Left lung (tissue), 10 donors: Measurements from ENCODE around the gene ARHGDIG. TPM values are rescaled to one million over a fixed set of nuclear protein-coding genes. Genes with fewer than 3 reads are reported as not detected.

ENCODE experiments used
- ATAC-seq: fragments of 200-7000 bp; cut with Tn5 transposase; one replicate; pipeline ENCODE4 v1.9.1; 2020; ENCODE audit warnings: moderate library complexity
- DNase-seq, 4 donors: peaks; one replicate each; pipeline ENCODE4 v3.0.0-alpha.2; 2013 to 2020
- H3K27ac ChIP-seq, 2 donors: fragments of 200-600 bp; sonication (generic) in 1 of 2; one replicate each; pipeline versions ENCODE4 v1.5.0 to v1.8.0; 2020 to 2021
- H3K27me3 ChIP-seq, 2 donors: fragments of 200-600 bp; sonication (generic) in 1 of 2; one replicate each; pipeline versions ENCODE4 v1.5.0 to v1.8.0; 2020 to 2021
- H3K36me3 ChIP-seq, 2 donors: fragments of 200-600 bp; sonication (generic) in 1 of 2; one replicate each; pipeline versions ENCODE4 v1.5.0 to v1.8.0; 2020 to 2021
- H3K4me1 ChIP-seq, 2 donors: fragments of 200-600 bp; one replicate each; pipeline ENCODE4 v1.8.0; 2021
- H3K4me3 ChIP-seq, 2 donors: fragments of 200-600 bp; sonication (generic) in 1 of 2; one replicate each; pipeline versions ENCODE4 v1.5.0 to v1.8.0; 2020 to 2021; ENCODE audit warnings: mild to moderate bottlenecking in 1 of 2
- H3K9me3 ChIP-seq, 2 donors: fragments of 200-600 bp; sonication (generic) in 1 of 2; one replicate each; pipeline versions ENCODE4 v1.5.0 to v1.8.0; 2020 to 2021
- intact Hi-C, 2 donors: fragments of 100-400 bp; cut with DNase I; formaldehyde crosslinking; loops; one replicate each; pipeline versions ENCODE4 v1.11.2 to v1.14.2; 2022
- polyA plus RNA-seq, 6 donors: library from polyadenylated mRNA; unstranded; fragments of 120-200 nt; gene quantifications; one replicate each; pipeline ENCODE4 v1.2.1, GENCODE V29; 2013; ENCODE audit not compliant: insufficient read length in 6 of 6
- total RNA-seq, 2 donors: library from RNA; stranded (reverse); fragmentation: NEBNext Ultra II Directional; extraction: Animal tissue kit (Norgen Biotek cat#: 25700); gene quantifications; one replicate each; pipeline ENCODE4 v1.2.1, GENCODE V29; 2021
- TF ChIP-seq, protein P1 (sequence below), 2 donors: fragments of 200-600 bp; sonication (generic) in 1 of 2; IDR thresholded peaks; one replicate each; pipeline versions ENCODE4 v1.5.0 to v1.8.0; 2021; ENCODE audit warnings: antibody characterized with exemption in 2 of 2
- donor health status: DM: no; HTN: yes; CAD: no.
- donor health status: DM: no; HTN: no; CAD: no.

Gene ARHGDIG
- total and polyA plus RNA-seq, 8 donors: 0.52 to 2.6 (median 1.0) TPM; not detected in 1

DNA sequence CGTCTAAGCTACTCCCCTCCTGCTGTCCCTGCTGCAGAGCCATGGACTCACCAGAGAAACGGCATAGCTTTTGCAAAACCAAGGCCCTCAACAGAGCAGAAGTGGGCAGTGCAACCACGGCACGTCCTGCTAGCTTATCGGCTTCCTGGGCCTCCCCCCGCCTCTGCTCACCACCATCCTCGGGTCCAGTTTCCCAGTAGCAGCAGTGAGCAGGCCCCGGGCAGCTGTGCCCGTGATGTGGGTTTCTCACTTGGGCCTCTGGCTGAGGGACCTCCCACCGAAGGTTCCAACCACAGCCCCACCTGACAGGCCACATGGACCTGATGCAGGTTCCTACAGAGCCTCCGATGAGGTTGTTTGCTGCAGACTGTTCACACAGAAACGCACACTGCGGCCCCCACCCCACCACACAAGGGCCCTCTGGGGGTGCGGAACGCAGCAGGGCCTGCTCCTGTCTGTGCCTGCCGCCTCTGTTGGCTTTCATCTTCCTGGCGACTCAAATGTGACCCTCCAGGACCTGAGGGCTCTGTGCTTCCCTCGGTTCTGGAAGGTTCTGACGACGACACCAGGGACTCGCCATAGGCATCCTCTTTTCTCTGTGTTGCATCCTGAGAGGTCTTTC lies 27.4 kb downstream of the ARHGDIG start:
- Histone ChIP-seq H3K4me3 (no peak overlapping the region), H3K27ac (no peak overlapping the region), H3K9me3 (no peaks in the 10 kb centered on the region), H3K4me1 (no peaks in the 10 kb centered on the region), H3K27me3 (no peaks in the 10 kb centered on the region), H3K36me3 (peaks cover 0 to 92% of the 10 kb centered on the region in 2 donors)
- ATAC-seq (no peak), DNase-seq (no peak)
- TF ChIP-seq, protein P1, sequence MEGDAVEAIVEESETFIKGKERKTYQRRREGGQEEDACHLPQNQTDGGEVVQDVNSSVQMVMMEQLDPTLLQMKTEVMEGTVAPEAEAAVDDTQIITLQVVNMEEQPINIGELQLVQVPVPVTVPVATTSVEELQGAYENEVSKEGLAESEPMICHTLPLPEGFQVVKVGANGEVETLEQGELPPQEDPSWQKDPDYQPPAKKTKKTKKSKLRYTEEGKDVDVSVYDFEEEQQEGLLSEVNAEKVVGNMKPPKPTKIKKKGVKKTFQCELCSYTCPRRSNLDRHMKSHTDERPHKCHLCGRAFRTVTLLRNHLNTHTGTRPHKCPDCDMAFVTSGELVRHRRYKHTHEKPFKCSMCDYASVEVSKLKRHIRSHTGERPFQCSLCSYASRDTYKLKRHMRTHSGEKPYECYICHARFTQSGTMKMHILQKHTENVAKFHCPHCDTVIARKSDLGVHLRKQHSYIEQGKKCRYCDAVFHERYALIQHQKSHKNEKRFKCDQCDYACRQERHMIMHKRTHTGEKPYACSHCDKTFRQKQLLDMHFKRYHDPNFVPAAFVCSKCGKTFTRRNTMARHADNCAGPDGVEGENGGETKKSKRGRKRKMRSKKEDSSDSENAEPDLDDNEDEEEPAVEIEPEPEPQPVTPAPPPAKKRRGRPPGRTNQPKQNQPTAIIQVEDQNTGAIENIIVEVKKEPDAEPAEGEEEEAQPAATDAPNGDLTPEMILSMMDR (IDR thresholded peaks at IDR 0.05): no peak
- intact Hi-C loops: no loop called here

DNA sequence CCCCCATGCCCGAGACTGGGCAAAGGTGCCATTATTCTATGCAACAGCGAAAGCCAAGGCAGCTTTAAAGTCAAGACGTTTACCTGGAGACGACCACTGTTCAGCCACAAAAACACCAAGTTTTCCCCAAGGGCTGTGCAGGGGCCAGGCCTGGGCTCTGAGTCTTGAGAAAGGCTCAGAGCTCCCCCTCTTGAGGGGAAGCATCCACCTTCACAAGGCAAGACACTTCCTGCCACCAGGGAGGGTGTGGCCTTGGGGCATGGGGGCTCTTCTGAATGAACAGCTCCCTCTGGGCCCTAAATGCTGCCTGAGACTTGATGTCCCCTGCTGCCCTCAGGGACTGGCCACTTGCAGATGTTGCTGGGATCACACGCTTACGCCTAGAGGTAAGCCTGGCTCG lies 29.1 kb downstream of the ARHGDIG start:
- Histone ChIP-seq H3K36me3 (peaks cover 0 to 92% of the 10 kb centered on the region in 2 donors), H3K9me3 (no peaks in the 10 kb centered on the region), H3K4me1 (no peaks in the 10 kb centered on the region), H3K4me3 (no peak overlapping the region), H3K27ac (no peak overlapping the region), H3K27me3 (no peaks in the 10 kb centered on the region)
- TF ChIP-seq, protein P1 (IDR thresholded peaks at IDR 0.05): no peak
- intact Hi-C loops: no loop called here
- ATAC-seq: no peak
- DNase-seq: no peak

DNA sequence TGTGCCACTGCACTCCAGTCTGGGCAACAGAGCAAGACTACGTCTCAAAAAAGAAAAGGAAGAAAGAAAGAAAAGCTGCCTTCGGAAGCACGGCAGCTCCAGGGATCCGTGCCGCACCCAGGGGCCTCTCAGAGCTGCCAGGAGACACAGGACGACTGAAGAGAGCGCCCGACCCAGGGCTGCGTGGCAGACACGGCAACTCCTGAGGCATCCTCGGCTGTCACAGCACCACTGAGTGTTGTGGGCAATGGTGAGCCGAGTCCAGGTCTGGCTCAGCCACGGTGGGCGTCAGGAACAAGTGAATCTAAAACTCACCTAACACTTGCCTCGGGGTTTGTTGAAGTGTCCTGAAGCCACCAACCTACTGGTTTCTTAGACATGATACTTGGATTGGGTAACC lies 31.3 kb downstream of the ARHGDIG start:
- Histone ChIP-seq H3K4me3 (no peak overlapping the region), H3K9me3 (no peaks in the 10 kb centered on the region), H3K27me3 (no peaks in the 10 kb centered on the region), H3K36me3 (peaks cover 0 to 76% of the 10 kb centered on the region in 2 donors), H3K27ac (no peak overlapping the region), H3K4me1 (peaks cover 0 to 3% of the 10 kb centered on the region in 2 donors)
- TF ChIP-seq, protein P1 (IDR thresholded peaks at IDR 0.05): no peak
- ATAC-seq (no peak), DNase-seq (no peak)
- intact Hi-C loops: no loop called here

DNA sequence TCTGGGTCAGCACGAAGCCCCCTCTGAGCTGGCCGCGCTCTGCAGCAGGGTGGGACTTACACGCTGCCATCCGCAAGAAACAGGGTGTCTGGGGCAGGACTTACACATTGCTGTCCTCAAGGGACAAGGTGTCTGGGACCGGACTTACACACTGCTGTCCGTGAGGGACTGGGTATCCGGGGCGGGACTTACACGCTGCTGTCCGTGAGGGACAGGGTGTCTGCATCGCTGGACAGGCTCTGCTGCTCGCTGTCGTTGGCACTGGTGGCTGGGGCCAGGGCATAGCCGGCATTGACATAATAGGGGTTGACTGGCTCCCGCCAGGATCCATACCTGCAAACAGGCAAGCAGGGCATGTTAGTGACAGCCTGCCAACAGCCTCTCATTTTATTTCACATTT lies 34.0 kb downstream of the ARHGDIG start:
- Histone ChIP-seq H3K36me3 (peaks cover 0 to 74% of the 10 kb centered on the region in 2 donors), H3K9me3 (no peaks in the 10 kb centered on the region), H3K4me1 (peaks cover 0 to 3% of the 10 kb centered on the region in 2 donors), H3K4me3 (no peak overlapping the region), H3K27me3 (no peaks in the 10 kb centered on the region), H3K27ac (no peak overlapping the region)
- no peak for ATAC-seq
- DNase-seq: no peak
- intact Hi-C loops: no loop called here
- TF ChIP-seq, protein P1 (IDR thresholded peaks at IDR 0.05): no peak

DNA sequence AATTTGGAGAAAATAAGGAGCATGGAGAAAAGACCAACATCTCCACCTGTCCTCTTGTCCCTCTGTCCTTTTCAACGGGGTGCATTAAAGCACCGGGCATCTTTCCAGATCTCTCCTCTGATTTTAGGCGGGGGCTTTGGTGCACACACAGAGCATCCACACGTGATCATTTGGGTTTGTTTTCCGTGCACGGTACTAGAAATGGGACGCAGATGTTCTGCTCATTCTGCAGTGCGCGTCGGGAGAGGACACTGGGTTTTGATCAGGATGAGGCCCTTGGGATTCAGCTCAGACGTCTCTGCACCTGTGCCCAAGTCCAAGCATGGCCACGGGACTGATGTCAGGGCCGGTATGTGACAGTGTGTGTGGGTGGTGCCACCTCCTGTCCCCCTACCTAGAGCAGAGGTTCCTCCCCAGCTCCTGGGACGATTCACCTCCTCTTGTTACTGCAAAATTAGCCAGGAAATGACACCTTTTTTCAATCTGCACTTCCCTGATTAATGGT lies 34.5 kb downstream of the ARHGDIG start:
- peaks cover 0 to 72% of the 10 kb centered on the region in 2 donors for H3K36me3 ChIP-seq
- DNase-seq: no peak
- no peaks in the 10 kb centered on the region for H3K27me3 ChIP-seq
- TF ChIP-seq, protein P1 (IDR thresholded peaks at IDR 0.05): no peak
- intact Hi-C loops: no loop called here
- no peaks in the 10 kb centered on the region for H3K9me3 ChIP-seq
- peaks cover 0 to 3% of the 10 kb centered on the region in 2 donors for H3K4me1 ChIP-seq
- H3K27ac ChIP-seq: no peak overlapping the region
- H3K4me3 ChIP-seq: no peak overlapping the region
- ATAC-seq: no peak
